LNCAP (cell line): Measurements from ENCODE around the gene PLOD3.

ENCODE experiments used
- CTCF ChIP-seq: fragments of 450-650 bp; IDR thresholded peaks from 2 replicates; pipeline ENCODE4 v1.5.1; 2017; ENCODE audit warnings: mild to moderate bottlenecking

Gene PLOD3

GRCh38 chr7:101212014-101212413 lies 5.4 kb downstream of the PLOD3 start:
- TF ChIP-seq CTCF, result no peak

GRCh38 chr7:101211501-101211900 lies 5.9 kb downstream of the PLOD3 start:
- TF ChIP-seq CTCF, result no peak

GRCh38 chr7:101210143-101210542 lies 7.2 kb downstream of the PLOD3 start:
- TF ChIP-seq CTCF, result no peak

GRCh38 chr7:101208794-101209193 lies 8.6 kb downstream of the PLOD3 start:
- TF ChIP-seq CTCF, result no peak

- TF ChIP-seq CTCF, result no peak
Measured at GRCh38 chr7:101207459-101207858, 9.9 kb downstream of the PLOD3 start.

- no peak for TF ChIP-seq CTCF
Measured at GRCh38 chr7:101206665-101207042, 10.7 kb downstream of the PLOD3 start.

- no peak for TF ChIP-seq CTCF
Measured at GRCh38 chr7:101205901-101206664, 11.3 kb downstream of the PLOD3 start.

- TF ChIP-seq CTCF, result no peak
Measured at GRCh38 chr7:101202603-101202918, 14.8 kb downstream of the PLOD3 start.
